ENCODE results near the gene TMED1.
"Not testable (repeated sequence)": the region's sequence is repeated elsewhere in the genome, so short reads cannot be mapped to it uniquely, and the experiment has no call there.

Gene TMED1

DNA sequence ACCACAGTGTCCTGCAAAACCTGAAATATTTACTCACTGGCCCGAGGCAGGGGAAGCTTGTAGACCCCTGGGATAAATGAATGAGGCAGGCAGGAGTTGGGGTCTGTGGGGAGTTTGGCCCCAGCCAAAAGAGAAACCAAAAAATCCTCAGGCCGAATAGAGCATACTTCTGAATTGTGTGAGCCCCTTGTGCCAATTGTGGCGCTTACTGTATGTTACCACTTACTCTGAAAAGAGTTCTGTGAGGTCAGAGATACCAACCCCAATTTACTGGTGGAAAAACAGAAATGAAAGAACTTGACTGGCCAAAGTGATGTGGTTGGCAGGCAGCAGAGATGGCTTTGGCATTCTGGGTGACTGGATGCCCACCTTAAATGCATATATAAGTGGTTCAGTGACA is 42.2 kb upstream of the TMED1 start:
- Histone ChIP-seq H3K27ac (no peak overlapping the region), H3K36me3 (replicated peaks) (no peaks in the 10 kb centered on the region), H3K27me3 (replicated peaks) (no peaks in the 10 kb centered on the region), H3K4me3 (ENCODE audit: low read depth, low read length) (no peak overlapping the region)
- in situ Hi-C loops (cut with HindIII; ENCODE audit: low pct_ligation_motif_present, low sequenced_read_pairs) = no loop called here
- no peak for DNase-seq
- TF ChIP-seq, protein P1, sequence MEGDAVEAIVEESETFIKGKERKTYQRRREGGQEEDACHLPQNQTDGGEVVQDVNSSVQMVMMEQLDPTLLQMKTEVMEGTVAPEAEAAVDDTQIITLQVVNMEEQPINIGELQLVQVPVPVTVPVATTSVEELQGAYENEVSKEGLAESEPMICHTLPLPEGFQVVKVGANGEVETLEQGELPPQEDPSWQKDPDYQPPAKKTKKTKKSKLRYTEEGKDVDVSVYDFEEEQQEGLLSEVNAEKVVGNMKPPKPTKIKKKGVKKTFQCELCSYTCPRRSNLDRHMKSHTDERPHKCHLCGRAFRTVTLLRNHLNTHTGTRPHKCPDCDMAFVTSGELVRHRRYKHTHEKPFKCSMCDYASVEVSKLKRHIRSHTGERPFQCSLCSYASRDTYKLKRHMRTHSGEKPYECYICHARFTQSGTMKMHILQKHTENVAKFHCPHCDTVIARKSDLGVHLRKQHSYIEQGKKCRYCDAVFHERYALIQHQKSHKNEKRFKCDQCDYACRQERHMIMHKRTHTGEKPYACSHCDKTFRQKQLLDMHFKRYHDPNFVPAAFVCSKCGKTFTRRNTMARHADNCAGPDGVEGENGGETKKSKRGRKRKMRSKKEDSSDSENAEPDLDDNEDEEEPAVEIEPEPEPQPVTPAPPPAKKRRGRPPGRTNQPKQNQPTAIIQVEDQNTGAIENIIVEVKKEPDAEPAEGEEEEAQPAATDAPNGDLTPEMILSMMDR (IDR thresholded peaks at IDR 0.05; ENCODE audit: low read depth, low read length, missing control alignments) = no peak

DNA sequence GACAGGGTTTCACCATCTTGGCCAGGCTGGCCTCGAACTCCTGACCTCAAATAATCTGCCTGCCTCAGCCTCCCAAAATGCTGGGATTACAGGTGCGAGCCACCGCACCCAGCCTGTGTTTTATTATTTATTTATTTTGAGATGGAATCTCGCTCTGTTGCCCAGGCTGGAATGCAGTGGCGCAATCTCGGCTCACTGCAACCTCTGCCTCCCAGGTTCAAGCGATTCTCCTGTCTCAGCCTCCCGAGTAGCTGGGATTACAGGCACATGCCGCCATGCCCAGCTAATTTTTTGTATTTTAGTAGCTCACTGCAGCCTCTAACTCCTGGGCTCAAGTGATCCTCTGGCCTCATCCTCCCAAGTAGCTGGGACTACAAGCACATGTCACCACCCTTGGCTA is 41.6 kb upstream of the TMED1 start:
- H3K36me3 ChIP-seq (replicated peaks); H3K4me3 ChIP-seq (ENCODE audit: low read depth, low read length); H3K27ac ChIP-seq; in situ Hi-C loops (cut with HindIII; ENCODE audit: low pct_ligation_motif_present, low sequenced_read_pairs); DNase-seq; H3K27me3 ChIP-seq (replicated peaks): not testable (repeated sequence)

DNA sequence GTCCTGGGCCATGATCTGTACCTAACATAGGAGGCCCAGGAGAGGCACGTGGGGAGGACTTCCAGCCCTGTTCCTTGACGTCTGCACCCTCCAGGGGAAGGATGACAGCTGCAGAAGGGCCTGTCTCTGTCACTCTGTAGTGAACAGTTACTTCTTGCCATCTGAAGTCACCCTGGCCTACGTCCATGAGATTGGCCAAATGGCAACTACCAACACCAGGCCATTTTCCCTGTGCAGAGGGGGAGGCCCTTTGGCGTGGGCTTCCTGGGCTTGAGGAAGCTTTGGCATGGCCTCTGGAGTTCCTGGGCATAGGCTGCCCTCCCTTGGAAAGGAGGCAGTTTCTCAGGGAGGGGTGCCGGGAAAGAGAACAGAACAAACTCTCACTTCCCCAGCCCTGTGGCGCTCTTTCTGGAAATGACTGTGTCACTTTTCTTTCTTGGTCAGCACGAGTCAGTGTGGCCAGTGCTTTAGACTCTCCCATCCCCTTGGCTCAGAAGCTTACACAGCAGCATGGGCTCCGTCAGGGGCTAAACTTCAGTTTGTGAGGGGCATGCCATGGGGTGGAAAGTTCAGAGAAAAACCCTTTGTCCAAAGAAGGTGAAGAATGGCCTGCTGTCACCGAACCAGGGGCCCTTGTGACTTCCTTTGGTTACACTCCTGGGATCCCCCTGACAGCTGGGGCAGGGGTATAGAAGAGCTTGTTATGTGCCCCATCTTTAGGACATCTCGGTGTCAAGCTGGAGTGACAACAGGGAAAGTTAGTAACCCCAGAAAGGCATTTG is 40.6 kb upstream of the TMED1 start:
- H3K4me3 ChIP-seq (ENCODE audit: low read depth, low read length) = no peak overlapping the region
- H3K36me3 ChIP-seq (replicated peaks) = no peaks in the 10 kb centered on the region
- H3K27ac ChIP-seq = no peak overlapping the region
- in situ Hi-C loops (cut with HindIII; ENCODE audit: low pct_ligation_motif_present, low sequenced_read_pairs) = no loop called here
- no peak for DNase-seq
- TF ChIP-seq, protein P1 (IDR thresholded peaks at IDR 0.05; ENCODE audit: low read depth, low read length, missing control alignments) = no peak
- no peaks in the 10 kb centered on the region for H3K27me3 ChIP-seq (replicated peaks)

DNA sequence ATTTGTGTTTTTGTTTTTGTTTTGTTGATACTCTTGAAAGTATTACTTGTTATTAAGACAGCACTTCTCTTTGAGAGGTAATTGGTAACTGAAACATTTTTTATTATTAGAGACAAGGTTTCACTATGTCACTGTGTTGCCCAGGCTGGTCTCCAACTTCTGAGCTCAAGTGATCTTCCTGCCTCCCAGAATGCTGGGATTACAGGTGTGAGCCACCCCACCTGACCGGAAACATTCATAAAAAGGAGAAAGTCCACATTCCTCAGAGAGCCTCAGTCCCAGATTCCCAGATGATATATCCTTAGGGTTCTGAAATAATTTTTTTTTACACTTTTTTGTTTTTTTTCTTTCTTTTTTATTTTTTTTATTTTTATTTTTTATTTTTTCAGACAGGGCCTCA is 38.0 kb upstream of the TMED1 start:
- no peak for DNase-seq
- Histone ChIP-seq H3K36me3 (replicated peaks) (no peaks in the 10 kb centered on the region), H3K4me3 (ENCODE audit: low read depth, low read length) (no peak overlapping the region), H3K27ac (no peak overlapping the region), H3K27me3 (replicated peaks) (no peaks in the 10 kb centered on the region)
- in situ Hi-C loops (cut with HindIII; ENCODE audit: low pct_ligation_motif_present, low sequenced_read_pairs) = no loop called here
- TF ChIP-seq, protein P1 (IDR thresholded peaks at IDR 0.05; ENCODE audit: low read depth, low read length, missing control alignments) = no peak

DNA sequence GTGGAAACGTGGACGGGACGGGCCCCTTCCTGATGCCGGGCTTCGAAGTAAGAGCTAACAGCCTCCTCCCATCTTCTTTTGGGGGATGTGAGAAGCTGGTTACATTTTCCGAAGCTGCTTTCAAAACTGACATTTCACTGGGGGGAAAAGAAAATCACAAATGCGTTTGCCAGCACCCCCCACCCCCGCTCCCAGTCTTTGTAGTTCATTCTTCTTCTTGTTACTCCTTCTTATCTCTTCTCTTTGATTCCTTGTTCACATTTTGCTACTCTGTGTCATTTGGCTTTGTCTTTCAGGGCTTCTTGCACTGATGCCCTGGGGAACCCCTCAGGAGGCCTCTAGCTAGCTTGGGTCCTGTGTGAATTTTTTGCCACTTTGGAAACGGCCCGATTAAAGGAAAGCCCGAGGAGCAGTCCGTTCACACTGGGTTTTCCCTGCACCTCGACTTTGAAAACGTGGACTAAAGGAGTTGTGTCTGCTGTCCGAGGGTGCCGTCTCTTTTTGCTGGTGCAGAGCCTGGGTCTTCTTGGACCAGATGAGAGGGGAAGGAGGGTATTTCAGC is 36.6 kb upstream of the TMED1 start:
- no peaks in the 10 kb centered on the region for H3K36me3 ChIP-seq (replicated peaks)
- TF ChIP-seq, protein P1 (IDR thresholded peaks at IDR 0.05; ENCODE audit: low read depth, low read length, missing control alignments) = no peak
- no peak for DNase-seq
- no peaks in the 10 kb centered on the region for H3K27me3 ChIP-seq (replicated peaks)
- H3K27ac ChIP-seq = peak overlapping the region; percentile 16
- H3K4me3 ChIP-seq (ENCODE audit: low read depth, low read length) = peak overlapping the region; percentile 86
- in situ Hi-C loops (cut with HindIII; ENCODE audit: low pct_ligation_motif_present, low sequenced_read_pairs) = no loop called here

DNA sequence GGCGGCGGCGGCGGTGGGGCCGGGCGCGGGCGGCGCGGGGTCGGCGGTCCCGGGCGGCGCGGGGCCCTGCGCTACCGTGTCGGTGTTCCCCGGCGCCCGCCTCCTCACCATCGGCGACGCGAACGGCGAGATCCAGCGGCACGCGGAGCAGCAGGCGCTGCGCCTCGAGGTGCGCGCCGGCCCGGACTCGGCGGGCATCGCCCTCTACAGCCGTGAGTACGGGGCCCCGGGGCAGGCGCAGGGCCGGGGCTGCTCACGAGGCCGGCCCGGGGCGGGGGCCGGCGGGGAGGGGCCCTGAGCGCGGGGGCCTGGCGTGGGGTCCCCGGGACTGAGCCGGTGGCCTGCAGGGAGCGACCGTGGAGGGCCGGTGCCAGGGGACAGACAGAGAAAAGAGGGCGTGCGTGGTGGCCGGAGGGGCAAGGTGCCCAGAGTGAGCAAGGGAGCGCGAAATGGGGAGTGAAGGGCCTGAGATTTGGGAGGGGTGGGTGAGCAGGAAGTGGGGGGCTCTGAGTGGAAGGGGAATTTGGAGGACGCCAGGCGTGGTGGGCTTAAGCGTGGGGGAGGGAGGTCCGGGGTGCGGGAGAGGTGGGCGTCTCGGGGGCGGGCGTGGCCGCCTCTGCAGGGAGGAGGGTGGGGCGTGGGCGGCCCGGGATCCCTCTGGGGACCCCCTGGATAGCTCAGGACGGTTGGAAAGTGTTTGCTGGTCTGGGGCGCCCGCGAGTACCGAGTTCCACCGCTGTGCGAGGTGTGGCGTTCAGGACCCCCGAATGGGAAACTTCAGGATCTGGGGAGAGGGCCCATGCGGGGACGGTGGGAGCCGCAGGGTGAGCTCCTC is 35.9 kb upstream of the TMED1 start:
- H3K27me3 ChIP-seq (replicated peaks) = no peaks in the 10 kb centered on the region
- peak overlapping the region; percentile 56 for H3K27ac ChIP-seq
- TF ChIP-seq, protein P1 (IDR thresholded peaks at IDR 0.05; ENCODE audit: low read depth, low read length, missing control alignments) = peak; percentile 41
- no peaks in the 10 kb centered on the region for H3K36me3 ChIP-seq (replicated peaks)
- peak overlapping the region; percentile 86 for H3K4me3 ChIP-seq (ENCODE audit: low read depth, low read length)
- DNase-seq = no peak
- in situ Hi-C loops (cut with HindIII; ENCODE audit: low pct_ligation_motif_present, low sequenced_read_pairs) = no loop called here
